HG03342 (cell line): ENCODE measurements around the gene NAGPA.
"Not testable (repeated sequence)": the region's sequence is repeated elsewhere in the genome, so short reads cannot be mapped to it uniquely, and the experiment has no call there.

Source experiments
- ATAC-seq: cut with Tn5 transposase; IDR thresholded peaks from one replicate; pipeline ENCODE4 v1.9.1; 2021; ENCODE audit warnings: mild to moderate bottlenecking, moderate library complexity; ENCODE audit not compliant: unreplicated experiment

The NAGPA gene

DNA sequence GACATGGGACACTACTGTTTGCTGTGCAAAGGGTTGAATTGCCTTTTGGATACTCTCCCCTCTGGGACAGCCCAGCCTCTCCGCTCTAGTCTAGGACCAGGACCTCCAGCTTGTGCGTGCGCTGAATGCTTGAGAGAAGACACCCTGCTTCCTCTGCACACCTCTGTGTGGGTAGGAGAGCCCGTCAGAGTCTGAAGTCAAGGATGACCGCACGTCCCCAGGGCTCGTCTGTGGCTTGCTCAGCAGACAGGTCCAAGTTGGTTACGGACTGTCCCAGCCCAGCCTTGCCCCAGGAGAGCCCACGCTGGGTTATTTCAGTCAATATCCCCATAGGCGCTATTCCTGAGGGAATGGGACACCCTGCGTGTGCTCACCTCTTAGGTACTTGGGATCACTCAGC, 28.3 kb upstream of the NAGPA start:
- no peak for ATAC-seq

DNA sequence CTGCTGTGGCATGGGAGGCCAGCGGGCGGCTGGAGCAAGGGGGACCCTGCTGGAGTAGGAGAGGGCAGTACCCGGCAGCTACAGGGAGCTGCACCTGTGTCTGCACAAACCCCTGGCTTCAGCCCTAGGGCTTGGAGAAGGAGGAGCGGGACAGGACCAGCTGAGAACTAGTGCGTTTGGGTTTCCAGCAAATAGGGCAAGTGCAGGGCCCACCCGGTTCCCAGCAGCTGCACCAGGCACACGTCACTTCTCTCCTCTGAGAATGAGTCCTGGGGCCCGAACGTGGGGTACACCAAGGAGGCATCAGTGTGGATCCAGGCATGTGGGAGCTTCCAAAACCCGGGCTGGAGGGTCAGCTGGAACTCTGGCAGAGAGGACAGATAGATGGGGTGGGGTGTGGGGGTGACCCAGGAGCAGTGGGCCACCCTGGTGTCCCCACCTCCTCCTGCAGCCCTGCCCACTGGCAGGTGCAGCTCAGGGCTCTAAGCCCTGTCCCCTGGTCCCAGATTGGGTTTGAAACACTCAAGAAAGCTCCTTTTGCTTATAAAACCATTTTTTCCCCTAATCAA, 26.4 kb upstream of the NAGPA start:
- ATAC-seq, result no peak

DNA sequence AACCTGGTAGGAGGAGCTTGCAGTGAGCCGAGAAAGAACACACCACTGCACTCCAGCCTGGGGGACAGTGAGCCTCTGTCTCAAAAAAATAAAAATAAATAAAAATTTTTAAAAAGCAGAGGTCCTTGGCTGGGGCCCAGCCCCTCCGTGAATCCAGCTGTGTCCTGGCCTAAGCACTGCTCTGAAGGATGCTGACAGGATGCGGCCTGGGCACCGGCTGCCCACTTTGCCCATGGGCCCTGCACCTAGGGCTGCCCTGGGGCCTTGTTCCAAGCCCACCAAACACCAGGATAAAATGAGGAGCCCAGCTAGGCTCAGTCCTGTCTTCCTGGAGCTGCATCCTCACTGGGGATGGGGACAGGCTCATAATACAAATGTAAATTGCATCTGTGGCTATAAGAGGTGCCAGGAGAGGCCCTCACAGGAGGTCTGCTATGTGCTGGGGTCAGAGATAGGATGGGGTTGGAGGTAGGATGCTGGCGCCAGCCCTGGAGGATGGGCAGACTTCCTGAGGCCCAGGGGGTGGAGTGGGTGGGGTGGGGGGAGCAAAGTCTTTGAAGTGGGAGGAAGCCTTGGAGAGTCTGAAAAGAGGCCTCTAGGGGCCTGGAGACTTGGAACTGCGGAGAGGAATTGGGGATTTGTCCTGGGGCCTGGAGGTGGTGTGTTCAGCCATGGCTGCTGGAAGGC, 25.8 kb upstream of the NAGPA start:
- ATAC-seq, result no peak

DNA sequence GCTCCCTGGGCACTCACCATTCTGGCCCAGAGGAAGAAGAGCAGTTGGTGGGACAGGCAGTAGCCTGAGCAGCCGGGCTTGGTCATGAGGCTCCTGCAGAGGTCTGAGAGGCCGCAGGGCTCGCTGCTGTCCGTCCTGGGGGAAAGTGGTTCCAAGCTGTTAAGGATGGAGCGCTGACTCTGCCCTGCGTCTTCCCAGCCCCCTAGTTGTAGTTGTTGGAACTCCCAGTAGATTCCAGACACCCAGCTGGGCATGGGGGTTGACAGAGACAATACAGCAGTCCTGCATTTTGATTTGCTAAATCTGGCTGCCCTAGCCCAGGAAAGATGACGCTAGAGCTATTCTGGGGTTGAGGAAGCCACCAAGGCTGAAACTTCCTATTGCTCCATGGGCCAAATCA, 24.7 kb upstream of the NAGPA start:
- no peak for ATAC-seq

DNA sequence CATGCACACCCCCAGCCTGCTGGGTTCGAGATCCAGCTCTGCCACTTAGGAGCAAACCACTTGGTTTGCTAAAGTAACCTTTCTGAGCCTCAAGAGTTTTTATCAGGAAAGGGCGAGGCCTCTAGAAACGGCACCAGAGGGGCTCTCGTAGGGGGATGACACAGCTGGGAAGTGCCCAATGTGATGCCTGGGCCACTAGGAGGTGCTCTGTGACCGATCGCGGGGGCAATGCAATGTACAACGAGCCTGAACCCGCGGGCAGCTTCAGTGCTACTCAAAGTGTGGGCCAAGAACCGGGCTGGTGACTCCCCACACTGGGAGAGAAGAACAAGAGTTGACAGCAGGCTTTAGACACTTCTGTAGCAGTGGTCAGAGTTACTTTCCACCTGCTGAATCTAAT, 22.6 kb upstream of the NAGPA start:
- no peak for ATAC-seq

DNA sequence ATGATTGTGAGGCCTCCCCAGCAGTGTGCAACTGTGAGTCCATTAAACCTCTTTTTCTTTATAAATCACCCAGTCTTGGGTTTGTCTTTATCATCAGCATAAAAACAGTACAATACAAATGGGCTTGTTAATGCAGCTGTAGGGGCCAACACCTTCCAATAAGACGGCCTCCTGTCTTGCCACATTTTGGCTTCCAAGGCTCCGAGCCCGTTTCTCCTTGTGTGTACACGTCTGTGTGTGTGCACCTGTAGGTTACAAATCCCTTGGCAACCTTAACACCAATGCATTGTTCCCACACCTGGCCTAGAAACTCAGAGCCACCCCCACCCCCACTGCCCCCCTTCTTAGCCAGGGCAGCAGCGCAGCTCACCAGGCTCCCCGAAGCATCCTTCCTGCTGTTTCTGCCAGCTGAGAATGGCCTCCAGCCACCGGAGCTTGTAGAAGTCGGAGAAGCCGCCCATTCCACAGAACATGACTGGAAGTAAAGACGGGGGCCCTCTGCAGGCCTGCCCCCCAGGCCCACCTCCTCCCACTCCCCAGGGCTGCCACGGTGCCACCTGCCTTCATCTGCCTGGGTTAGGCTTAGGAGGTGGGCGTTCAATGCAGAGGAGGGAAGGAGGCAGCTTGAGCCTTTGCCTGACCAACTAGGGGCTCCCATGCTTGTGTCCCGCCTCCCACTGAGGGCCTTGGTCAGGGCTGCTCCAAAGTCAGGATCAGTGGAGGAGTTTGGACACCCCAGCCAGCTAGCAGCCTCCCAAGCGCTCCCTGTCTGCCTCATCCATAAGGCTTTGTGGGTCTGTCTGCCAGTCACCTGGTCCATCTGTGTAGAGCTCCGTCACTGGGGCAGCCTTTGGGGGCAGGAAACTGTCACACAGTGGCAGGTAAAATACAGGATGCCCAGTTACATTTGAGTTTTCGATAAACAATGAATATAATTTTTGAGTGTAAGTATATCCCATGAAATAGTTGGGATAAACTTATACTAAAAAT, 21.4 kb upstream of the NAGPA start:
- no peak for ATAC-seq

DNA sequence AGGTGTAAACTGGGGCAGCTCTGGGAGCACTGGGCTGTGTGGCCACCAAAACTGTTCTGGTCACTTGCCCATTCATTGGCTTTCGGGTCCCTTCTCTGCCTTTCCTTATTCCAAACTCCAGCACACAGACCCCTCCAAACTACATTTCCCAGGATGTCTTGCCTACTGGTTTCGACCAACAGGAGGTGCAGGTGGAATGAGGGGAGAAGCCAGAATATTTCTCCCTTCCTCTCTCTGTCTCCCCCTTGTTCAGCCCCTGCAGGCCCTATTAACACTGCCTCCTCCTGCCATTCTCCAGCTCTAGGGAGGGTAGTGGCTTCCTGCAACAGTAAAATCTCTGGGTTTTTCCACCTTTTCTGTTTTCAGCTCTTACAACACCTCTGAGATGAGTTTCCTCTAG, 13.2 kb upstream of the NAGPA start:
- ATAC-seq, result no peak

DNA sequence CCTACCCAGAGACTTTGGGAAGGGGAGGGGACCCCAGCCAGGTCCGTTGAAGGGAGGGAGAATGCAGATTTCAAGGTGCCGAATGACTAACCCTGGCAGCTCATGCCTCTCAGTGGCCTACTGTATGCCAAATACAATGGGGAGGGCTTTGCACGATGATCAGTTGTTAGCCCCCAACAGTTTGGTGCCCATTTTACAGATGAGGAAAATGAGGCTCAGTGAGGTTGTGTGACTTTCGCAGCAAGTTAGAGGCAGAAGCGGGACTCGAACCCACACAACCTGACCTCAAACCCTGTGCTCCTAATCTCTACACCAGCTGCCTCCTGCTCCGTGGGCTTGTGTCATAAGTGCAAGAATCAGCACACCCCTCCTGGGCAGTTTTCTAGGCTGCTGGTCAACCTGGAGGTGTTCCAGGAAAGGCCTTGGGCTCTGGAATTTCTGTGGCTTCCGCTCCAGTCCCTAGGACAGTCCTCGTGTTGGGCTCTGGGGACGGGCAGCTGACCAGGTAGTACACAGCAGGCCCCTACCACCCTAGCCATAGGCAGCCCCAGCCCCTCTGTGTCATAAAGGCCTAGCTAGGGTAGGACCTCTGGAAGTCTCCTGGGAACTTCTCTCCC, 11.9 kb upstream of the NAGPA start:
- no peak for ATAC-seq

DNA sequence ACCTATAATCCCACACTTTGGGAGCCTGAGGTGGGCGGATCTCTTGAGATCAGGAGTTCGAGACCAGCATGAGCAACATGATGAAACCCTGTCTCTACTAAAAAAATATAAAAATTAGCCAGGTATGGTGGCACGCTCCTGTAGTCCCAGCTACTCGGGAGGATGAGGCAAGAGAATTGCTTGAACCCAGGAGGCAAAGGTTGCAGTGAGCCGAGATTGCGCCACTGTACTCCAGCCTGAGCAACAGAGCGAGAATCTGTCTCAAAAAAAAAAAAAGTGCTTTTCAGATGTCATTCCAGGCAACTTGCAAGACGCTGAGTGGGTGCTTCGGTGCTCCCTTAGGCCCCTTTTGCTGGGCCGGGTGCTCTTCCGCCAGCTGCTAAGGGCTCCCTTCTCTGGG, 10.8 kb upstream of the NAGPA start:
- not testable (repeated sequence) for ATAC-seq

DNA sequence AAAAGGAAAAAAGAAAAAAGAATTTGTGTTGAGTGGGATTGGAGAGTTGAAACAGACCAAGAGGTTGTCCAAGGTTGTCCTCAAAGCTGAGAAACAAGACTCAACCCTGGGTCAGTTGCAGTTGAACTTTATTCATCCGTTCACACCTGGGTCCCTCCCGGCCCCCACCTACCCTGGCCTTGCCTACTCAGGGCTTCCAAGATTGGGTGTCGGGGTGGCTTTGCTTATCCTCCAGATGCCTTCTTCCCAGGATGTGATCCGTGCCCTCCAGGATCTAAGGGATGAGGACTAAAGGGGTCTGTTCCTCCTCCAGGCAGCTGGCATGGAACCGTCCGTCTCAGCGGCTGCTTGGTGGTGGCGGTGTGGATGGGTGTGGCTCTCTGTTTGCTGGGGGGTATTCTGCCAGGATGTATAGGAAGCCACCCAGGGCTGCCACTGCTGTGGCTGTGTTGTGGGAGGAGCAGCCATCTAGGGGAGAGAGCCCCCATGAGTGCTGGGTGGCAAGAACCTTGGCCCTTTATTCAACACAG, 10.3 kb upstream of the NAGPA start:
- no peak for ATAC-seq

DNA sequence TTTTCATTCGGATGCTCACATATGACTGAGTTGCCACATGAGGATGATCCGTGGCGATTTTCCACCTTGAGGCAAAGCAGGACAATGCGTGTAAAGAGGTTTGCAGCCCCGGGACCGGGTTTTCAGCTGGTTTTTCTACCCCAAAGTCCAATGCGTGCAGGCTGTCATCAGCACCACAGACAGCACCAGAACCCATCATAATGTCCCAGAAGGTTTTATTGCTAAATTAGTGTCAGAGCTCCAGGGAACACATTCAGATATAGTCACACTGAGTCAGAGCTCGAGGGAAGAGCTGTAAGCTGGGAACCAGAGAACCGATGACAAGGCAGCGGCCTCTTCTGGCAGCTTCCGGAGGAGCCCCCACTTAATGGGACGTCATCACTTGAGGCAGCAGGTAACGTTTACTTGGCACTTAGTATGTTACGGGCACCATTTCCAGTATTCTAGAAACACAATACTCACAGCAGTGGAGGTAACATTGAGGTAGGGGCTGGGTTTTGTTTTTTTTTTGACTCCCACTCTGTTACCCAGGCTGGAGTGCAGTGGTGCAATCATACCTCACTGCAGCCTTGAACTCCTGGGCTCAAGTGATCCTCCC, 8.9 kb upstream of the NAGPA start:
- no peak for ATAC-seq

DNA sequence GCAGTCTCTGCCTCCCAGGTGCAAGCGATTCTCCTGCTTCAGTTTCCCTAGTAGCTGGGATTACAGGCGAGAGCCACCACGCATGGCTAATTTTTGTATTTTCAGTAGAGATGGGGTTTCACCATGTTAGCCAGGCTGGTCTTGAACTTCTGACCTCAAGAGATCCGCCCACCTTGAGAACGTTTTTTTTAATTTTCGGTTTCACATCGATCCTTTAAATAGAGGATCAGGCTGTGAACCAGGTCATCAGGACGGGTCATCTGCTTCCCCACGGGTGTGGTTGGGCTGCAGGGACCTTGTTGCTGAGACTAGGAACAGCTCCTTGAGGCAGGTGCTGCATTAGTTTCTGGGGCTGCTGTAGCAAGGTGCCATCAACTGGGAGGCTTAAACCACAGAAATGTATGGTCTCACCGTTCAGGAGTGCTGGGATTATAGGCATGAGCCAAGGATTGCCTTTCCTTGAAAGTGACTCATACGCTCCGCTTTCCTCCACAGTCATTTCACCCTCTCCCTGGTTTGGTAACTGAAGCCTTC, 7.9 kb upstream of the NAGPA start:
- ATAC-seq, result peak; percentile 71

DNA sequence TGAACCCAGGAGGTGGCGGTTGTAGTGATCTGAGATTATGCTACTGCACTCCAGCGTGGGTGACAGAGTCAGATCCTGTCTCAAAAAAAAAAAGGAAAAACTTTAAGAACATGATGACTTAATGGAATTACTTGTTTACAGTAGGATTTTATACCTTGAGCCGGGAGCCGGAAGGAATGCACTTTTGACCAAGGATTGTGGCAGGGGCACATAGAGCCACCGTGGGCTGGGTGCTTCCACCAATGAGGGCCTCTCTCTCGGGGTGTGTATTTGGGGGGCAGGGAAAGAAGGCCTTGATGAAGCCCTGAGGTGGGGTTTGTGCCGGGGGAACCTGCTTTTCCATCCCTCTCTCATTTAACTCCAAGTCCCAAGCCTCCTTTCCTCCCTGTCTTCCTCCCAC, 6.7 kb upstream of the NAGPA start:
- no peak for ATAC-seq

DNA sequence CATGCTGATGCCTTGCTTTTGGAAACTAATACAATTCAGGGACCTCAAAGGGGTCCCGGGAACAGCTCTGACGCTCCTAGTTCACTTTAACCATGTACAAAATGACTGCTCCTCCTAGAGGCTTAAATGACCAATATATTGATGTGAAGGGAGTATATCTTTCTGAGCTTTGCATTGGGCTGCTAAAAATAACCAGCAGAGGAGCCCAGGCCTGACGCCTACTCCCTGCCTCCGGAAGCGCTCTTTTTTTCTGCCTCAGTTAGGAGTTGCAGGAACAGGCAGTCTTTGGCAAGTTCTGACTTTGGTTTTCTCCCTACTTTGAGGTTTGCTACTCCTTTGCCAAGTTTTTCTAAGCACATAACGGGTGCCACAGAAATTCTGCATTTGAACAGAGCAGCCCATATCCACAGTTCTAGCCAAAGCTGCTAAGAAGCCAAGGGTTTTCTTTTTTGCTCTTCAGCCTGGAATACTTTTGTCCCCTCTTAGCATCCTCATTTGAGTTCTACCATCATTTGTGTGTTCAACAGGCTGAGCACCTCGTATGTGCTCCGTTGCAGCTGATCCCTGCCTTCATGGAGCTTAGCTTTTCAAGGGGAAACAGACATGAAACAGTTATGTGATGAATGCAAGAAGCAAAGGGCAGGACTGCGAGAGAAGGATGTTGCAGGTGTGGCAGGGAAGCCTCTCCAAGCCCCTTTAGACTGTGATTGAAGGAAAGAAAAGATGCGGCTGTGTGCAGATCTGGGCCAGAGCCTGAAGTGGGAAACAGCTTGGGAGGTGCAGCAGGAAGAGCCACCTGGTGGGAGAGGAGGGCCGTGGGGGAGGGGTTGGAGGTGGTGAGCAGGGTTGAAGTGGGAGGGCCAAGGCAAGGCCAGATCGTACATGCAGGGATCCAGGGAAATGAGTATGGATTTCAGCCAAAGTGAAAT, 2.8 kb upstream of the NAGPA start:
- no peak for ATAC-seq

DNA sequence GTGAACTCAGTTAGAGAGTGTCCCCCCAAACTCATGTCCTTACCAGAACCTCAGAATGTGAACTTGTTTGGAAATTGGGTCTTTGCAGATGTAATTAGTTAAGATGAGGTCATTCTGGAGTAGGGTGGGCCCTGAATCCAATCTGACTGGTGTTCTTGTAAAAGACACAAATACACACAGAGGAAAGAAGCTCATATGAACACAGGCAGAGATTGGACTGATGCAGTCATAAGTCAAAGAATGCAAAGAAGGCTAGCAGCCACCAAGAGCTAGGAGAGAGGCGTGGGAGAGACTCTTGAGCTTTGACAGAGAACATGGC, 2.1 kb upstream of the NAGPA start:
- no peak for ATAC-seq

DNA sequence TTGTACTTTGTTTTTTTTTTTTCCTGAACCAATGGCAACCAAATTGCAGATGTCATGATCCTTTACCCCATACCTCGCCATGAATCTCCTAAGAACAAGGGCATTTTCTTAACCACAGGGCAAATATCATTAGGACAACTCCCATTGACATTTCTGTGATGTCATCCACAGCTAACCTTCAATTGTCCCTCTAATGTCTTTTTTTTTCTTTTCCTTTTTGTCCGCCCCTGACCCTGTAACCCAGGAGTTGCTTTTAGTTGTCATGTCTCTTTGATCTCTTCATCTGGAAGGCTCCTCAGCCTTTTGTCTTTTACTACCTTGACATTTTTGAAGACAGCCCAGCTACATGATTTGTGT, 410 bp upstream of the NAGPA start:
- ATAC-seq, result no peak

DNA sequence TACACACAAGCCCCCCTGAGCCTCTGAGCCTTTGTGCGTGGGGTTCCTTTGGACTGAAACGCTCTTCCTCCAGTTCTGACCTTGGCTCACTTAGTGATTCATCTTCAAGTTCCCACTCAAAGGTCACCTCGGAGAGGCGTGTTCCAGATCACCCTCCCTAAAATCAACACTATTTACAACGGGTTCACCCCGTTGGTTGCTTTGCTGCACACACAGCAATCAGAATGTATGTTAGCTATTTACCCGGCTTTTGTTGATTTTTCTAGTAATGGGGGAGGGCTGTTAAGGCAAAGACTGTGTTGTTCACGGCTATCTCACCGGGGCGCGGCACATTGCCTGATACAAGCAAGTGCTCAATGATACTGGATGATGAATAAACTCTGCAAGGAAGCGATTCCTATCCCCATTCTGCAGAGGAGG, 977 bp downstream of the NAGPA start:
- peak; percentile 10 for ATAC-seq

DNA sequence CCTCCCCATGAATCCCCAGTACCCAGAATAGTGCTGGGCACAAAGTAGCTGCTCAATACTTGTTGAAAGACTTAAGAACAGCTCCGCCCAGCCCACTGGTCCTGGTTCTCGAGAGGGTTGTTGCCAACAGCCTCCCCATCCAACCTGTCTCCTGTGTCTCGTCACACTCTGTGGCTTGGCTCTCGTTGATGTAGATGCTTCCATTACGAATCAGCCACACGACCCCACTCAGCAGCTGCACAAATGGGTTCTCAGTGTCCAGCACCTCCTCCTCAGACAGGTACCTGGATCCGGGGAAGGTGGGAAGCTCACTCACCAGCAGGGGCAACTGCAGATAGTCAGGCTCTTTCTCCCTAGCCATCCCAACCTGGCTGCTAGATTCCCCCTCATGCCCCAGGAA, 2.1 kb downstream of the NAGPA start:
- no peak for ATAC-seq

DNA sequence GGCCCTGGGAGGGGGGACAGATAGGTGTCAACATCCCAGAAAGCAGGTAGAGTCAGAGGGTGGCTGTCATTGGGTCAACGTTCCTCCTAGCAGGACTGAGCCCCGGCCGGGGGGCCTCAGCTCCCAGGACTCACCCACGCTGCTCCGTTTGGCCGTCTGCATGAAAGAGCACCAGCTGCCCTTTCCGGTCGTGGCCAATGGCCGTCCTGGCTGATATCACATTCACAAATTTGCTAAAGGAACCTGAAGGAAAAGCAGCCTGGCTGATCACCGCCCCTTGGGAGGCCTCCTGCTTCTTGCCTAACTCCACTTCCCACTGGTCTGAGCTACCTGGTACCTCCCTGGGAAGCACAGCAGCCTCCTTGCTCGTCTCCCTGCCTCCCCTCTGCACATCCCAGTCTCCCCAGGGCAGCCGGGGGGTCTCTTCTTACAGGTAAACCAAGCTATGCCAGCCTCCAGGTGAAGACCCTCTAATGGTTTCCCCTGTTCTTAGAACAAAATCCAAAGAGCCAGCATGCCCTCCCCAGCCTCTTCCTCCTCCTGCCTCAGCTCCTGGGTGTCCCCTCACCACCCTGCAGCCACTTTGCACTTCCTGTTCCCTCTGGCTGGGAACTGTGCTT, 3.4 kb downstream of the NAGPA start:
- ATAC-seq, result no peak
